NCI-H2107 treated with DMSO at 0.1 percent for 48 hours (cell line): ENCODE measurements around the gene HLA-A.
"Not testable (repeated sequence)": the region's sequence is repeated elsewhere in the genome, so short reads cannot be mapped to it uniquely, and the experiment has no call there.

Experiments
- DNase-seq: peaks from one replicate; lab custom pipeline; 2025; ENCODE audit not compliant: unreplicated experiment; lab: John Stamatoyannopoulos, UW

The HLA-A gene

GRCh38 chr6:29942275-29943052 lies at the start of gene HLA-A:
HLA-A (plus strand) TSS chr6:29942532; CDS start chr6:29942554, 22 bp downstream.
- peak; percentile 56 for DNase-seq

- no peak for DNase-seq
These were observed 49.6 kb upstream of the HLA-A start for GRCh38 chr6:29892696-29893095.

- no peak for DNase-seq
These were observed 43.1 kb upstream of the HLA-A start for GRCh38 chr6:29899281-29899680.

- no peak for DNase-seq
These were observed 37.0 kb upstream of the HLA-A start for GRCh38 chr6:29905286-29905685.

GRCh38 chr6:29907637-29908340 lies 34.5 kb upstream of the HLA-A start:
- DNase-seq, result no peak

- no peak for DNase-seq
These were observed 34.0 kb upstream of the HLA-A start for GRCh38 chr6:29908341-29908662.

- DNase-seq, result no peak
These were observed 33.6 kb upstream of the HLA-A start for GRCh38 chr6:29908710-29909109.

- no peak for DNase-seq
These were observed 32.3 kb upstream of the HLA-A start for GRCh38 chr6:29909985-29910384.

GRCh38 chr6:29912840-29913239 lies 29.5 kb upstream of the HLA-A start:
- no peak for DNase-seq

GRCh38 chr6:29916741-29917140 lies 25.6 kb upstream of the HLA-A start:
- DNase-seq, result no peak

- no peak for DNase-seq
These were observed 24.5 kb upstream of the HLA-A start for GRCh38 chr6:29917857-29918256.

GRCh38 chr6:29919506-29920445 lies 22.6 kb upstream of the HLA-A start:
- DNase-seq, result no peak

GRCh38 chr6:29924287-29924686 lies 18.0 kb upstream of the HLA-A start:
- no peak for DNase-seq

- no peak for DNase-seq
These were observed 17.6 kb upstream of the HLA-A start for GRCh38 chr6:29924731-29925130.

GRCh38 chr6:29925321-29925720 lies 17.0 kb upstream of the HLA-A start:
- no peak for DNase-seq

GRCh38 chr6:29925727-29926412 lies 16.5 kb upstream of the HLA-A start:
- no peak for DNase-seq

- DNase-seq, result peak; percentile 28
These were observed 15.7 kb upstream of the HLA-A start for GRCh38 chr6:29926413-29927274.

GRCh38 chr6:29927275-29927569 lies 15.1 kb upstream of the HLA-A start:
- no peak for DNase-seq

GRCh38 chr6:29927841-29928388 lies 14.4 kb upstream of the HLA-A start:
- DNase-seq, result no peak

GRCh38 chr6:29930047-29930446 lies 12.3 kb upstream of the HLA-A start:
- DNase-seq, result not testable (repeated sequence)
